ENCODE results near the gene NCF4. TPM values are rescaled to one million over a fixed set of nuclear protein-coding genes. Genes with fewer than 3 reads are reported as not detected.

NCF4 gene
- total RNA-seq, 4 donors from 2014 or later: 2.1 to 15.1 (median 8.4) TPM

- H3K4me1 ChIP-seq: peaks cover 12 to 47% (median 27%) of the 10 kb centered on the region in 3 donors
- no peaks in the 10 kb centered on the region for H3K36me3 ChIP-seq
- TF ChIP-seq POLR2A (IDR thresholded peaks at IDR 0.05) (no peak), CTCF (IDR thresholded peaks at IDR 0.05) (peak in 4 of 6 experiments; percentile 6 to 63 (median 36))
- no peaks in the 10 kb centered on the region for H3K9me3 ChIP-seq
- no peak for DNase-seq
- H3K27ac ChIP-seq: peak overlapping the region; percentile 68 to 90 (median 75)
- intact Hi-C loops (cut with DNase I): loop anchor here (5.0 to 10.0 kb wide), 2 partner anchors 117 to 315 kb away; no protein-coding TSS in a partner anchor
- H3K27me3 ChIP-seq: peaks cover 0 to 4% (median 0%) of the 10 kb centered on the region in 4 donors
- 30 to 32% methylated on average over 6 of the region's 6 CpGs for WGBS, 2 donors
- H3K4me3 ChIP-seq: no peak overlapping the region
These were observed 789 bp upstream of the NCF4 start for GRCh38 chr22:36860017-36860416.

GRCh38 chr22:36860438-36860820 lies 377 bp upstream of the NCF4 start:
- no peaks in the 10 kb centered on the region for H3K36me3 ChIP-seq
- WGBS, 2 donors: 96 to 100% methylated on average over 2 of the region's 2 CpGs

GRCh38 chr22:36862251-36863242 lies 1.7 kb downstream of the NCF4 start:
- no peak for TF ChIP-seq CTCF (IDR thresholded peaks at IDR 0.05)
- TF ChIP-seq POLR2A (IDR thresholded peaks at IDR 0.05): peak in 1 of 4 donors; percentile 18
- Histone ChIP-seq H3K27ac (peak overlapping the region; percentile 20 to 90 (median 75)), H3K27me3 (peaks cover 0 to 10% (median 0%) of the 10 kb centered on the region in 4 donors), H3K4me1 (peaks cover 12 to 39% (median 23%) of the 10 kb centered on the region in 3 donors), H3K9me3 (no peaks in the 10 kb centered on the region), H3K4me3 (peak overlapping the region in 2 of 4 donors; percentile 19 to 57), H3K36me3 (no peaks in the 10 kb centered on the region)
- no peak for DNase-seq
- intact Hi-C loops (cut with DNase I): loop anchor here (5.0 to 10.0 kb wide), 2 partner anchors 115 to 318 kb away; no protein-coding TSS in a partner anchor
- 69 to 72% methylated on average over 9 to 11 of the region's 26 CpGs for WGBS, 2 donors

More at GRCh38 chr22:36860438-36860820, 377 bp upstream of the NCF4 start:
- H3K4me1 ChIP-seq: peaks cover 12 to 51% (median 31%) of the 10 kb centered on the region in 3 donors
- peak overlapping the region; percentile 68 to 90 (median 75) for H3K27ac ChIP-seq
- H3K9me3 ChIP-seq: no peaks in the 10 kb centered on the region
- peaks cover 0 to 4% (median 0%) of the 10 kb centered on the region in 4 donors for H3K27me3 ChIP-seq
- no peak overlapping the region for H3K4me3 ChIP-seq
- intact Hi-C loops (cut with DNase I): loop anchor here (5.0 to 10.0 kb wide), 2 partner anchors 117 to 316 kb away; no protein-coding TSS in a partner anchor
- no peak for DNase-seq
- TF ChIP-seq POLR2A (IDR thresholded peaks at IDR 0.05) (no peak), CTCF (IDR thresholded peaks at IDR 0.05) (no peak)

DNA sequence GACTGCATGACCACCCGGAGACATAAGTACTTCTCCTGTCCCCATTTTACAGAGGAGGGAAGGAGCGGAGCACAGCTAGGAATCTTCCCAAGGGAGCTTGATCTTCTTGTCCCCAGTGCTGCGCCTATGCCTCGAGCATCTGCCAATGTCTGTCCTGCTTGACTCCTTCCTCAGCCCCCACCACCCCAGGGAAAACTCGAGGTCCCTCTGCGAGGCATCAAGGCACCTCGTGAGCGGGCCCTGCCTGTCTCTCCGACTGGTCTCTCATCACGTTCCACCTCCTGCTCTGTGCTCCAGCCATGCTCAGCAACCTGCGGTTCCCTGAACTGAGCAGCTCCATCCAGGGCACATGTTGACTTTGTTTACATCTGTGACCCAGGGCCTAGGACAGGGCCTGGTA lies 2.5 kb downstream of the NCF4 start:
- intact Hi-C loops (cut with DNase I): loop anchor here (5.0 to 10.0 kb wide), 2 partner anchors 114 to 318 kb away; no protein-coding TSS in a partner anchor
- H3K36me3 ChIP-seq: no peaks in the 10 kb centered on the region
- 77 to 82% methylated on average over 10 to 11 of the region's 11 CpGs for WGBS, 2 donors
- peaks cover 0 to 10% (median 0%) of the 10 kb centered on the region in 4 donors for H3K27me3 ChIP-seq
- no peak for TF ChIP-seq POLR2A (IDR thresholded peaks at IDR 0.05)
- no peak for TF ChIP-seq CTCF (IDR thresholded peaks at IDR 0.05)
- peaks cover 12 to 40% (median 23%) of the 10 kb centered on the region in 3 donors for H3K4me1 ChIP-seq
- no peaks in the 10 kb centered on the region for H3K9me3 ChIP-seq
- no peak for DNase-seq
- peak overlapping the region in 1 of 4 donors; percentile 90 for H3K27ac ChIP-seq
- peak overlapping the region in 1 of 4 donors; percentile 21 for H3K4me3 ChIP-seq

All from esophagus squamous epithelium (tissue), 5 donors.